ENCODE results near the gene TRIM56.

- TF ChIP-seq, protein P1, sequence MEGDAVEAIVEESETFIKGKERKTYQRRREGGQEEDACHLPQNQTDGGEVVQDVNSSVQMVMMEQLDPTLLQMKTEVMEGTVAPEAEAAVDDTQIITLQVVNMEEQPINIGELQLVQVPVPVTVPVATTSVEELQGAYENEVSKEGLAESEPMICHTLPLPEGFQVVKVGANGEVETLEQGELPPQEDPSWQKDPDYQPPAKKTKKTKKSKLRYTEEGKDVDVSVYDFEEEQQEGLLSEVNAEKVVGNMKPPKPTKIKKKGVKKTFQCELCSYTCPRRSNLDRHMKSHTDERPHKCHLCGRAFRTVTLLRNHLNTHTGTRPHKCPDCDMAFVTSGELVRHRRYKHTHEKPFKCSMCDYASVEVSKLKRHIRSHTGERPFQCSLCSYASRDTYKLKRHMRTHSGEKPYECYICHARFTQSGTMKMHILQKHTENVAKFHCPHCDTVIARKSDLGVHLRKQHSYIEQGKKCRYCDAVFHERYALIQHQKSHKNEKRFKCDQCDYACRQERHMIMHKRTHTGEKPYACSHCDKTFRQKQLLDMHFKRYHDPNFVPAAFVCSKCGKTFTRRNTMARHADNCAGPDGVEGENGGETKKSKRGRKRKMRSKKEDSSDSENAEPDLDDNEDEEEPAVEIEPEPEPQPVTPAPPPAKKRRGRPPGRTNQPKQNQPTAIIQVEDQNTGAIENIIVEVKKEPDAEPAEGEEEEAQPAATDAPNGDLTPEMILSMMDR (IDR thresholded peaks at IDR 0.05) = no peak
- TF ChIP-seq POLR2A (IDR thresholded peaks at IDR 0.05) = no peak
Observed at GRCh38 chr7:101113836-101114235, 28.6 kb downstream of the TRIM56 start.
